SH-SY5Y (cell line): ENCODE results near the gene TMEM127.

Experiments used
- GATA2 ChIP-seq: IDR thresholded peaks from 2 replicates; pipeline ENCODE4 v1.6.1; 2011; ENCODE audit warnings: mild to moderate bottlenecking, low read depth, low read length
- GATA3 ChIP-seq: IDR thresholded peaks from 2 replicates; pipeline ENCODE4 v1.6.1; 2011; ENCODE audit warnings: low read depth, mild to moderate bottlenecking, low read length, moderate library complexity

The TMEM127 gene

GRCh38 chr2:96238266-96238665, 27.5 kb downstream of the TMEM127 start:
- TF ChIP-seq GATA2: no peak
- TF ChIP-seq GATA3: no peak

- TF ChIP-seq GATA3: no peak
- TF ChIP-seq GATA2: no peak
These were observed 28.9 kb downstream of the TMEM127 start for GRCh38 chr2:96236882-96237281.

- TF ChIP-seq GATA2 (no peak), GATA3 (no peak)
These were observed 31.9 kb downstream of the TMEM127 start for GRCh38 chr2:96233880-96234316.

- no peak for TF ChIP-seq GATA2
- no peak for TF ChIP-seq GATA3
These were observed 32.4 kb downstream of the TMEM127 start for GRCh38 chr2:96233436-96233835.

GRCh38 chr2:96231316-96231715, 34.5 kb downstream of the TMEM127 start:
- TF ChIP-seq GATA2 (no peak), GATA3 (no peak)

GRCh38 chr2:96225016-96225533, 40.7 kb downstream of the TMEM127 start:
- TF ChIP-seq GATA2 (no peak), GATA3 (no peak)

- TF ChIP-seq GATA3: no peak
- no peak for TF ChIP-seq GATA2
These were observed 47.2 kb downstream of the TMEM127 start for GRCh38 chr2:96218508-96219131.

- no peak for TF ChIP-seq GATA2
- no peak for TF ChIP-seq GATA3
These were observed 51.2 kb downstream of the TMEM127 start for GRCh38 chr2:96214554-96214953.

GRCh38 chr2:96213379-96213778, 52.4 kb downstream of the TMEM127 start:
- TF ChIP-seq GATA2: no peak

- no peak for TF ChIP-seq GATA2
- no peak for TF ChIP-seq GATA3
These were observed 53.5 kb downstream of the TMEM127 start for GRCh38 chr2:96212339-96212738.

GRCh38 chr2:96209729-96210085, 56.1 kb downstream of the TMEM127 start:
- TF ChIP-seq GATA2 (no peak), GATA3 (no peak)

GRCh38 chr2:96209011-96209728, 56.6 kb downstream of the TMEM127 start:
- TF ChIP-seq GATA3: no peak
- no peak for TF ChIP-seq GATA2

GRCh38 chr2:96208143-96209010, 57.4 kb downstream of the TMEM127 start, which contains the start of gene STARD7:
Gene STARD7 (minus strand): TSS chr2:96208827. CDS start chr2:96208434, 393 bp downstream.
- TF ChIP-seq GATA2 (no peak; the same call in 1 of the 2 replicates), GATA3 (no peak)

- no peak for TF ChIP-seq GATA3
- no peak for TF ChIP-seq GATA2
These were observed 58.0 kb downstream of the TMEM127 start for GRCh38 chr2:96207774-96208142.
